KMS-11 (cell line): ENCODE measurements around the gene CSTA.

Source experiments
- H2AFZ ChIP-seq: fragments of 200-600 bp; sonication (generic); 2 replicates; pipeline ENCODE4 v1.6.1; 2016; ENCODE audit warnings: antibody characterized with exemption, mixed run types, low read depth
- H3K27ac ChIP-seq: fragments of 200-600 bp; sonication (generic); 2 replicates; pipeline ENCODE4 v1.6.1; 2016; ENCODE audit warnings: mild to moderate bottlenecking, mixed run types
- H3K27me3 ChIP-seq: fragments of 200-600 bp; sonication (generic); 2 replicates; pipeline ENCODE4 v1.6.1; 2017; ENCODE audit warnings: mild to moderate bottlenecking, low read depth, mixed run types, moderate library complexity; ENCODE audit not compliant: insufficient read depth
- H3K36me3 ChIP-seq: fragments of 200-600 bp; sonication (generic); 2 replicates; pipeline ENCODE4 v1.6.1; 2017; ENCODE audit warnings: mild to moderate bottlenecking, mixed run types; ENCODE audit not compliant: insufficient read depth
- H3K4me1 ChIP-seq: fragments of 200-600 bp; sonication (generic); 2 replicates; pipeline ENCODE4 v1.6.1; 2016; ENCODE audit warnings: mild to moderate bottlenecking, low read depth, mixed run types; ENCODE audit not compliant: poor library complexity, severe bottlenecking
- H3K4me2 ChIP-seq: fragments of 200-600 bp; sonication (generic); 2 replicates; pipeline ENCODE4 v1.7.0; 2016; ENCODE audit warnings: mild to moderate bottlenecking, mixed run types
- H3K4me3 ChIP-seq: fragments of 200-600 bp; sonication (generic); IDR thresholded peaks from 2 replicates; pipeline ENCODE4 v1.6.1; 2017; ENCODE audit warnings: low read depth, low read length, mixed read lengths; ENCODE audit not compliant: insufficient read depth
- H3K79me2 ChIP-seq: fragments of 200-600 bp; sonication (generic); 2 replicates; pipeline ENCODE4 v1.6.1; 2016; ENCODE audit warnings: low read depth, mixed run types; ENCODE audit not compliant: insufficient read depth
- H3K9ac ChIP-seq: fragments of 200-600 bp; sonication (generic); 2 replicates; pipeline ENCODE4 v1.6.1; 2016; ENCODE audit warnings: mild to moderate bottlenecking, mixed run types
- H4K20me1 ChIP-seq: fragments of 200-600 bp; sonication (generic); 2 replicates; pipeline ENCODE4 v1.6.1; 2016; ENCODE audit warnings: mild to moderate bottlenecking, mixed run types; ENCODE audit not compliant: insufficient read depth
- TF ChIP-seq, protein P1 (sequence below): fragments of 200-600 bp; sonication (generic); conservative IDR thresholded peaks from 2 replicates; pipeline ENCODE4 v1.6.1; 2017; ENCODE audit warnings: low read depth, mild to moderate bottlenecking, antibody characterized with exemption, low read length, moderate library complexity, mixed read lengths

Gene CSTA

DNA sequence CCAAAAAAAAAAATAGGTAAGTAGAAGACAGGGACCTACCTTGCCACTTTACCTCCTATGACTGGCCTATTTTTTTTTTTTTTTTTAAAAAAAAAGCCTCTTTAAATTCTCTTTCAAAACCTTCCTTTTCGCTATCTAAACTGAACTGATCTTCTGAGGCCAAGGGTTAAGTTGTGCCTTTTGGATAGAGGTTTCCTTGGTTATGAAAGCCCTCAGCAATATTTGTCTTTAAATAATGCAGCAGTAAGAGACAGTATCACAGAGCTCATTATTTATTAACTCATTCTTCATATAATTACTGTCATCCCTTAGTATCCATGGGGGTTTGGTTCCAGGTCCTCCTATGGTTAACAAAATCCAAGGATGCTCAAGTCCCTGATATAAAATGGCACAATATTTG lies 49.0 kb downstream of the CSTA start:
- Histone ChIP-seq H3K36me3 (no peaks in the 10 kb centered on the region; the same call in 1 of the 2 replicates), H3K79me2 (peaks cover 12% of the 10 kb centered on the region; the same call in 1 of the 2 replicates), H3K4me3 (no peak overlapping the region), H4K20me1 (no peaks in the 10 kb centered on the region), H2AFZ (no peak overlapping the region), H3K27me3 (no peaks in the 10 kb centered on the region), H3K9ac (no peak overlapping the region), H3K27ac (no peak overlapping the region), H3K4me1 (peaks cover 1% of the 10 kb centered on the region), H3K4me2 (no peak overlapping the region)
- TF ChIP-seq, protein P1, sequence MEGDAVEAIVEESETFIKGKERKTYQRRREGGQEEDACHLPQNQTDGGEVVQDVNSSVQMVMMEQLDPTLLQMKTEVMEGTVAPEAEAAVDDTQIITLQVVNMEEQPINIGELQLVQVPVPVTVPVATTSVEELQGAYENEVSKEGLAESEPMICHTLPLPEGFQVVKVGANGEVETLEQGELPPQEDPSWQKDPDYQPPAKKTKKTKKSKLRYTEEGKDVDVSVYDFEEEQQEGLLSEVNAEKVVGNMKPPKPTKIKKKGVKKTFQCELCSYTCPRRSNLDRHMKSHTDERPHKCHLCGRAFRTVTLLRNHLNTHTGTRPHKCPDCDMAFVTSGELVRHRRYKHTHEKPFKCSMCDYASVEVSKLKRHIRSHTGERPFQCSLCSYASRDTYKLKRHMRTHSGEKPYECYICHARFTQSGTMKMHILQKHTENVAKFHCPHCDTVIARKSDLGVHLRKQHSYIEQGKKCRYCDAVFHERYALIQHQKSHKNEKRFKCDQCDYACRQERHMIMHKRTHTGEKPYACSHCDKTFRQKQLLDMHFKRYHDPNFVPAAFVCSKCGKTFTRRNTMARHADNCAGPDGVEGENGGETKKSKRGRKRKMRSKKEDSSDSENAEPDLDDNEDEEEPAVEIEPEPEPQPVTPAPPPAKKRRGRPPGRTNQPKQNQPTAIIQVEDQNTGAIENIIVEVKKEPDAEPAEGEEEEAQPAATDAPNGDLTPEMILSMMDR: no peak

DNA sequence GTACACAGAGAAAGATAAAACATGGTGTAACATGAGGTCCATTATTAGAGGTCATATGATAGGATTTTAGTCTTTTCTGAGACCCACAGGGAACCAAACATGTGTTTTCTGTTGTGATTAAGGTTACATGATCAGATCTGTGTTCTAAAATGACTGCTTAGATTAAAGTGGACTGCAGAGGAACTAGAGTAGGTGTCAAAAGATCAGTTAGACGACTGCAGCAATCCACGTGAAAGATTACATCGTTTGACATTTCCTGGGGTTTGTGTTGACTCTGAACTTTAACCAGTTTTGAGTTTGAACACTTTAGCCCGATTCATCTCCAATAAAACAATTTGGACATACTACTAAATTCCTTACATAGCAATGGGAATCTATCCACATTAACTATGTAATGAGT lies 52.9 kb downstream of the CSTA start:
- H4K20me1 ChIP-seq: no peaks in the 10 kb centered on the region
- H3K4me1 ChIP-seq: peaks cover 21% of the 10 kb centered on the region

DNA sequence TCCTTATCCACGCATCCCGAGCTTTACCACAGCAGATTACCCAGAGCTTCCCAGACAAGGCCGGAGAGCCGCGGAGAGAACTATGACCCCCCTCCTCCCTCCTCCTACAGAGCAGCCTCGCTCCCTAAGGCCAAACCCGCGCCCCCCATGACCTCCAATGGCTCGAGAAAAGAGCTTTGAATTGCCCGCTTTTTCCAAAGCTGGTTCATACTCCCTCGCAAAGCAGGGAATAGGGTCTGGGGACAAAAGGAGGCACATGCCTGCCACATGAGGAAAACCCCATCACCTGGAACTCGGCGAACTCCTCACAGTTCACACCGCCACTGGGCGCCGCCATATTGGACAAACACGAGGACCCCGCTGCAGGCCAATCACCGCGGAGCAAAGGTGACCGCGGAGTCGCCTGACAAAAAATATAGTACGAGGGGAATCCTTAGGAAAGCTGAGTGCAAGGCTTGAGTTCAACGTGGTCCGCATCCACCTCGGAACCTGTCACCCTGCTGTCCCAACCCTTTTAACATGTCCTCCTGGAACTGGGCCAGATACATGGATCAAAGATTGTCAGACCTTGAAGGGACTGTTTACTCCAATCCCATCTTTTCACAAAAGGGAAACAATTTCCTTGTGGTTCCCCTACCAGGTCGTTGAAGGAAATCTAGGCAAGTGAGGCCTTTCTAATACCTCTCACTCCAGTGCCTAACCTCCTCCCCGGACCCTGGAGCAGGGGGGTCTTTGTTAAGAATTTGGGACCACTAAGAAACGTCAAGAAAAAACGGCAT lies 58.0 kb downstream of the CSTA start, which contains the start of gene MIX23:
TSS of gene MIX23 (minus strand) at position 344 of the 779 bp plus-strand sequence. CDS start at position 337, 7 bp downstream.
- Histone ChIP-seq H3K4me1 (peaks cover 34% of the 10 kb centered on the region), H3K79me2 (peaks cover 33% of the 10 kb centered on the region)

More for the DNA sequence above, 52.9 kb downstream of the CSTA start:
- Histone ChIP-seq H3K4me3 (no peak overlapping the region), H3K4me2 (no peak overlapping the region), H3K36me3 (no peaks in the 10 kb centered on the region), H3K27me3 (no peaks in the 10 kb centered on the region), H3K27ac (no peak overlapping the region), H3K9ac (no peak overlapping the region), H3K79me2 (peaks cover 44% of the 10 kb centered on the region), H2AFZ (no peak overlapping the region)
- TF ChIP-seq, protein P1: no peak

DNA sequence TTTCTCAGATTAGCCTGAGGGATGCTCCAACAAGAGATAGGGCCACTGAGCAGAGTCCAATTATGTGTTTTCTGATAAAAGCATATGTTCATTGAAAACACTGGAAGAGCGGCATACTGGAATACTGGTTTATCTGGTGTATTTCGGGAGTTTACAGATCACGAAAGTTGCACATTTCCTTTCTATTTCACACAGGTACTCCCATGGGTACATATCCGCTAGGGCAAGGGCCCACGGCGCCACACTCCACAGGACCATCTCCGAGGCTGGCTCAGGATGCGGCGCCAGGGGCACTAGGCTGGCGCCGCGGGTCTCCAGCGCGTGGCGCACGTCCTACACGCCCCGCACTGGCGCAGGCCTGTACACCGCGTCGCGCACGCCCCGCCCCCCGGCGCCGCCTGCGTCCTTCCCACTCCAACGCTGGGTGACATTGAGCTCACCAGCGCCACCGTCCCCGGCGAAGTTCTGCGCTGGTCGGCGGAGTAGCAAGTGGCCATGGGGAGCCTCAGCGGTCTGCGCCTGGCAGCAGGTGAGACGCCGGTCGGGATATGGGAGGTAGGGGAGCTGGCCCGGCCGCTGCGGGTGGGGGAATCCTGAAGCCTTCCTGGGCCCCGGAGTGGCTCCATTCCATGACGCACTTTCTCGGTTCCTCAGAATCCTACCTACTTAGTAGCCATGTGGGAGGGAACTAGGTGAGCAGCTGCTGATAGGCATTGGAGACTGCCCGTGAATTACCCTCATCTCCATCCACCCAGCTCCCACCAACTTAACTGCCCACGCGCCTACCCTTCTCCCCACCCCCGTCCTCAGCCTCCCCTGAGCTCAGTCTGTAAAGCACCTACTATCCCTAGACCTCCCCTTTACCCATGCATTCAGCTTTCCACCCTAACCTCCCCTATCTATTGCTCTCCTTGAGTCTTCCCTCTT lies 59.0 kb downstream of the CSTA start, which contains the start of gene FAM162A:
TSS of gene FAM162A (plus strand) at position 412 of the 927 bp plus-strand sequence. CDS start at position 496, 84 bp downstream.
- Histone ChIP-seq H4K20me1 (no peaks in the 10 kb centered on the region), H3K4me1 (peaks cover 34% of the 10 kb centered on the region), H3K79me2 (peaks cover 33% of the 10 kb centered on the region), H3K9ac (peak within 1 kb of the TSS; percentile 81), H3K4me2 (peak within 1 kb of the TSS; percentile 98), H3K36me3 (no peaks in the 10 kb centered on the region), H3K27ac (peak within 1 kb of the TSS; percentile 72), H3K27me3 (no peaks in the 10 kb centered on the region), H3K4me3 (peak within 1 kb of the TSS; percentile 96), H2AFZ (peak within 1 kb of the TSS; percentile 84)
- TF ChIP-seq, protein P1: peak; percentile 66

More for the DNA sequence above, 58.0 kb downstream of the CSTA start, which contains the start of gene MIX23:
- H3K27me3 ChIP-seq: no peaks in the 10 kb centered on the region
- TF ChIP-seq, protein P1: 0 out of 2 replicates have a peak, but pooled peaks have one; percentile 3
- peak within 1 kb of the TSS; percentile 81 for H3K9ac ChIP-seq
- H2AFZ ChIP-seq: peak within 1 kb of the TSS; percentile 84
- no peaks in the 10 kb centered on the region for H4K20me1 ChIP-seq
- no peaks in the 10 kb centered on the region for H3K36me3 ChIP-seq
- H3K4me2 ChIP-seq: peak within 1 kb of the TSS; percentile 98
- H3K27ac ChIP-seq: peak within 1 kb of the TSS; percentile 72
- peak within 1 kb of the TSS; percentile 96 for H3K4me3 ChIP-seq
